Ammon's horn (tissue), 1 donor: ENCODE results near the gene LRRC4C.
A peak's percentile ranks its signal among the peaks of the same experiment; 100 is the strongest.
"Not testable (repeated sequence)": the region's sequence is repeated elsewhere in the genome, so short reads cannot be mapped to it uniquely, and the experiment has no call there.

Experiments used
- DNase-seq: peaks from one replicate; pipeline ENCODE4 v3.0.0-alpha.2; 2016; ENCODE audit warnings: low spot score

Gene LRRC4C

DNA sequence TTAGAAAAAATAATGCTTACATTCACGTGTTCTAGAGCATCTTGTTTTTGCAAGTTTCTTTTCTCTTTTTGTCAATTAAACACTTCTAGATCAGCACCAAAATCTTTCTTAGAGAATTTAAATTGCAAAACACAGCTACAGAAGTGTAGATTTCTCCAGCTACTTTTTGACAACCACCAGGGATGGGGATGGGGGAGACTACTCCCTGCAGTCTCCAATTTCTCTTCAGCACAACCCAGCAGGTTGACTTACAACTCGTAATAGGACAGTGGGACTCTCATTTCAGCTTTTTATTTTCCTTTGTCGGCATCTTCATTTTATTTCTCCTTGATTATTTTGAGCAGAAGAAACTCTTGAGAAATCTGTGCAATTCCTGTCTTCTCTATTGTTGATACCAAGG, 441.2 kb downstream of the LRRC4C start:
- DNase-seq: no peak

DNA sequence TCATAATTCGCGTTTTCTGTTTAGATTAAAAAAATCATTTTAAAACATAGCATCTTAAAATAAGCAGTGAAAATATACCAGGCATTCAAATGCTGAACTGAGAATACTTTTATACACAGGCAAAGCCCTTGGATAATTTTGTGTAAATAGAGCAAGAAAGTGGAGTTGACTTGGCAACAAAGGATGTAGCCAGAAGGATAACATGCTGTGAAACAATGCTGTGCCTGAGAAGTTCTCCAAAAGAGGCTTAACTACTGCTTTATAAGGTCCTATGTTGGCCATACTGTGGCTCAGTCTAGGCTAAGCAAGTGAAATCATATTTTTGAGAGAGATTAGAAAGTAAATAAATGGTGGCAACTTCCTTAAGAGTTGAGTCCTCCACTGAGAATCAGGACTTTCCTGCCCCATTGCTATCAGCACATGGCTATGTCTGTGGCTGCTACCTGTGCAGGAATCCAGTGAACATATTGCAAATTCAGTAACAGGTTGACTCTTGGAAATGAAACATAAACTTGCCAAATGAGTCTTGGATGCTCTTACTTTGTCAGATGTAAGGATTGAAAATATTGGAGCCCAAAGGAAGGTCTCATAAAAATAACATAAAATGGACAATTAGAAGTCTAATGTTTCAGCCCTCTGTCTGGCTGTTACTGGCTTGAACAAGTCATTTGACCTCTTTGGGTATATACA, 448.9 kb downstream of the LRRC4C start:
- DNase-seq: no peak

DNA sequence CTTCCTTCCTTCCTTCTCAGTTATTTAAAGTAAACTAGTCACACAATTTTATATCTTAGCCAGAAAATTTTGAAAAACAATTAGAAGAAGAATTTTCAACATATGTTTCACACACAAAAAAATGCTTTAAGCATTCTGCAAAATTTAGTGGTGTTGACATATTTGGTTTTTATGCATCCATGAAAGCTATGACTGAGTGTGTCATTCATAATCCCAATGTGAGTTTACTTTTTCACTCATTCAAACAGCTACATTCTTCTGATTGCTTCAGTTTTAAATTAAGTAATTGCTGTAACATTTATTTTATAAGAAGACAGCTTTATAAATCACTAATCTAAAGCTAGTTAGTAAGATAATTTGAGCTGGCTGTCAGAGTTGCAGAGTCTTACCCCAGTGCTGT, 453.5 kb downstream of the LRRC4C start:
- no peak for DNase-seq

DNA sequence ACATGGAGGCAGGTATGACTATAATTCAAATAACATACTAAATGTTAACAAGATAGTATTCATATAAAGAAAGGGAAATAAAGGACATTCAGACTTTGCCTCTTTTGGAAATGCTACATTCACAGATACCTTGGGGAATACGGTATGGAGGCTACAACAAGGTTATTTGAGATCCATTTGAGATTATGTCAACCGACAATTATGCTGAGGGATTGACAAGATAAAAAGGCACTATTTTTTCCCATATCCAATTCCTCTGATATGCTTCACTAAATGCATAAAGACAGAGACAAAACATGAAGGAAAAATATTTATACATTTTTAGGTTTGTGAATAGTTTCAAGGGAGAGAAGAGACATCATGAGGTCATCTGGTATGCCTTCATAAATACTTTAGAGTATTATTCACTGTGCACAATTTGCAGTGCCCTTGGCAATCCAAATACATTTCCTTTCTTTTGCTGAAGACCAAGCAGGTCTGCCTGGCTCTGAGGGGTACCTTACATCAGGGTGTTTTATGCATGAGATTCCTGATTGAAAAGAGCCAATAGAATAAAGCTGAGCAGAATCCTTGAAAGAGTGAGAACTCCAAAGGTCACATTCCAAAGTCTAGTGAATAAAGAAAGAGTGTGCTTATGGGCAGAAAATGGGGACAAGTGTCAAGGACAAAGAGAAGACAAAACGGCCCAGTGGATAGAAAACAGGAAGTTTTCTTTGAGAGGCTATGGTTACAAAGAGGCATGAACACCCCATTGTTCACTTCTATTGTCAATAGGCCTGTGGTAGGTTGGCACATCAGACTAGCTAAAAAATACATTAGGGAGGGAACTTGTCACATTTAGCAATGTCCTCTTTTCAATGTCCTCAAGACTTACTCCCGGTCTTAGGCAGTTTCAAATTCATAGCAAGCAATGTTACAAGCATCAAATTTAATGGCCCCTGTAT, 455.8 kb downstream of the LRRC4C start:
- DNase-seq: no peak

DNA sequence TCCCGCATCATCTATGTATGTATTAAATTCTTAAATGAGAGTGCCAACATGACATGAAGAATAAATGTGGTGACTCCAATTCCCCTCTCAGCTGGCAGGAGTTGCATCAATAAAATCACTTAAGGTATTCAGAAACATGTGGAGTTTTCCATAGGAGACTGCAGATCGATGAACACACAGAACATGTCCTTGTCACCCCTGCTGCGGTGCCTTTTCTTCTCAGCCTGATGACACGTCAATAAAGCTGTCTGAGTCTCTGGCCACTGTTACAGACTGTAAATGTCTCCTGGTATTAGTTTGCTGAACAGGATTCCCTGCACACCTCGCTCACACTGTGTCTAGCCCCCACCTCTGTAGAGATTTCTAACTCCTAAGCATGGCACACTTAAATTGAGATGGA, 460.5 kb downstream of the LRRC4C start:
- DNase-seq: no peak

DNA sequence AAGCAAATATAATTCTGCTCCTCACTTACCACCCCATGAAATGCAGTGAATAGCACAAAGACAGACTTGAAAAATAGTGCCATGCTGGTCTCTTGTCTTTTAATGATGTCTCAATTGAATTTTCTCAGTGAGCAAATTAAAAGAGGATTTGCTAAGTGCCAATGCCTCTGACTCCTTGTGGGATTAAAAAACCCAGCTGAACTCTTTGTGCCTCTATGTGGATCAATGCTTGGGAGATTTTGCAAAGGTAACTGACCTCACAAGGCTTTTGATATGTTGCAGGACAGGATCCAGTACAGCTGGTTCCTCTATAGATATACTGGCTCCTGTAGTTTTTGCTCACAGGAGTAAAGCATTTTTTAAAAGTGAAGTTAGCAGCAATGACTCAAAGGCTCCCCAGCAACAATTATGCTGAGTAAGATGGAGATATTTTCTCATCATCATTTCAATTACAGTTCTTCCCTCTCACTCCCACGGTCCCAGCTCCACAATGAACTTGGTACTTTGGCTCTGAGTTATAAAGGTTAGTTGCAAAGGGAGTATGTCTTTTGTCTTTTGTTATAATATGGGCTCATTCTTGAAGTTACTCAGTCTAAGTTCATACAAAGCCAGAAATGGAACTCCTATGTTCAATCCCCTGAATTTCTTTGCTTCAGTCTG, 471.5 kb downstream of the LRRC4C start:
- no peak for DNase-seq

DNA sequence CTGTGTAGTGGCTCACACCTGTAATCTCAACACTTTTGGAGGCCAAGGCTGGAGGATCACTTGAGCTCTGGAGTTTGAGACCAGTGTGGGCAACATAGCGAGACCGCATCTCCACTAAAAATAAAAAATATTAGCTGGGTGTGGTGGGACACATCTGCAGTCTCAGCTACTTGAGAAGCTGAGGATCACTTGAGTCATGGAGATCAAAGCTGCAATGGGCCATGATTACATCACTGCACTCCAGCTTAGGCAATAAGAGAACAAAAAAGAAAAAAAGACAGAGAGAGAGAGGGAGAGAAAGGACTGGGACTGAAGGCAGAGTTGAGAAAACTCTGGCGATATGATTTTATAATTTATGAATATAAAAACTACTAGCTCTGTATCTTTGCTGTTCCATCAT, 473.1 kb downstream of the LRRC4C start:
- DNase-seq: no peak

DNA sequence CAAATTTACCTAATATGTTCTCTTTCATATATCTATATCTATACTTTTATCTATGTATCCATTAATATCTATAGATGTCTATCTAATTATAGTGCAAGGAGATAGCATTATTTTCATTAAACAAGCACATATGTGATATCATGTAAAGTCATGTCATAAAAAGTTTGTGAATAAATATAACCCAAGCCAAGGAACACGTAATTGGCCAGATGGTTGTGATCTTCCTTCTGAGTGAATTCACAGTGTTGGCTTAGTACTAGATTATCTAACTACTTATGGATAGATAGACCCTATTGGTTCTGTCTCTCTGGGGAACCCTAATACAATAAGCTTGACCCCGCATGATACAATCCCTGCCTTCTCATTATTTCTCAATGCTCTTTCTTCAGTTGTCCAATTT, 484.4 kb downstream of the LRRC4C start:
- DNase-seq: no peak

DNA sequence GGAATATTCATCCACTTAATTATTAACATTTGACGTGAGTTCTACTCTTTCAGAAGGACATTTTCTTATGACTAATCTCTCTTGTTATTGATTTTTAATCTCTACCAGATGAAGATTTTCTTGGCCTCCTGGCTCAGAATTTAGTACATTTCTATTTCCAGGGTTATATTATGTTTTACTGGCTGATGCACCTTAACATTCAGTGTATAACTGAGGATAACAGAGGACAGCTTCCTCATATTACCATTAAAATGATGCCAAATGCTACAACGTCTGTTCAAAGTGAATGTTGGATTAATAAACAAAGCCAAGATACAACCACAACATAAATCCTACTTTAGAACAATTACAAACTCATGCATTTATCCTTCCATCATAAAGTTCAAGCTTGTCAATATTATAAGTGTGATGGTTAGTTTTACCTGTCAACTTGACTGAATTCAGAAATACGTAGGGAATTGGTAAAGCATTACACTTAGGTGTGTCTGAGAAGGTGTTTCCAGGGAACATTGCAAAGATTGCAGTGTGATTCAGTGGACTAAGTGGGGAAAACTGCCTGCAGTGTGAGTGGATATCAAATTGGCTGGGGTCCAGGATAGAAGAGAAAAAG, 485.2 kb downstream of the LRRC4C start:
- no peak for DNase-seq

DNA sequence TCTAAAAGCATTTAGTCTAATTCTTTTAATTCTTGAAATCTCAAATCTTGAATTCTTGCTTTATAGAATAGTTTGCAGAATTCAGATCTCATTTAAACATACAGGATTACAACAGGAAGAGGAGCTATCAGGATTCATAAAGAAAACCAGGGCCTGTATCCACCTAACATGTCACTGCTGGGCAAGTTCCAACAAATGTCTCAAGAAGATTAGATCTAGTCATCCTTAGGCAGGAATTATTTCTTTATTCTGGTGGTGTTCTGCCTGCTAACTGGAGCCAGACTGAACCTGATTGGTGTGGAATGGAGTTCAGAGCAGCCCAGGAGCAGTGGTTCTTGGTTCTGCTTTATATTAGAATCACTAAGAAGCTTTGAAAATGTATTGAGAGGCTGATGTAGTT, 500.7 kb downstream of the LRRC4C start:
- no peak for DNase-seq

DNA sequence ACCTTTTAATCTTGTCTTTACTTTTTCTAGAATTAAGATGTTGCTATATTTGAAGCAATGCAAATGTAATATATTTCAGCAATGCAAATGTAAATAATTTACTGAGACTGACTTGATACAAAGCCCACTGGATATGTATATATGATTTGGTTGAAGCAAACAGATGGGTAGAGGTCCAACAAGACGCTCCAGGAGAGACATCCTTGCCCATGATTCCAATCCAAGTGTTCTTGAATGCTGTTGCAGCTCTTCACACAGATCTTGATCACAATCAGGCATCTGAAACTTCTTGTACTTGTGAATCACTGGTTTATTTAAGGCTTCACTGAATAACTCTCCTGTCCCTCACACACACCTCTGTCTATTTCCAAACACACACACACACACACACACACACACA, 507.0 kb downstream of the LRRC4C start:
- DNase-seq: no peak

DNA sequence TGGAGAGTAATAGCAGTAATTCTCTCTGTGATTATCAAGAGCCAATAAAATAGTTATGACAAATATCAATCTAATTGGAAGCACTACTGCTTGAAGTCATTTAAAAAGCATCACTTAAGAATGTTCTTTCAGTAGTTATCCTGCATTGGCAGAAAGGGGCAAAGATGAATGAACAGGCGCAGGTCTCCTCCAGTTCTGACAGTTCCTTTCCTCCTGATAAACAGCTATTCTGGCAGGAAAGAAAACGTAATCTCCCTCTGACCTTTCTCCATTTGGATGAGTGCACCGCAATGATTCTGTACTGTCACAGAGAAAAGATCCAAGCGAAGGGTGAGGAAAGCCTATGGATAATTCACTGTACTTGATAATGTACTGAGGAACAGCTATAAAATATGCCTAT, 521.5 kb downstream of the LRRC4C start:
- DNase-seq: no peak

DNA sequence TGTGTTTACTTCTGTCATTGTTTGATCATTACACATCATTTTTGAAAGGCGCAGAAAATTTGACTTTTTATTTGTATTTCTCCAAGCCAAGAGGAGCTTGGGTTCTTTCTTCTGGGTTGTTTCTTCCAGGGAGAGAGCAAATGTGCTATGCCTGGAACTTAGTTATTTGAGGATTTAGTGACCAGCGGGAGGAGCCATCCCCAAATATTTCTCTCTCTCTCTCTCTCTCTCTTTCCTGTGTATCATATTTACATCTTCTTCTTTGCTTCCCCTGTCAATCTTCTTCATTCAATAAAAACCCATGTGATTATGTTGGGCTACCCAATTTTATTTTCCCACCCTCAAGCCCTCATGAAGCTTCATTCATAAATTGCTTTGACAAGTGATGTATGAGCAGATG, 534.5 kb downstream of the LRRC4C start:
- no peak for DNase-seq

DNA sequence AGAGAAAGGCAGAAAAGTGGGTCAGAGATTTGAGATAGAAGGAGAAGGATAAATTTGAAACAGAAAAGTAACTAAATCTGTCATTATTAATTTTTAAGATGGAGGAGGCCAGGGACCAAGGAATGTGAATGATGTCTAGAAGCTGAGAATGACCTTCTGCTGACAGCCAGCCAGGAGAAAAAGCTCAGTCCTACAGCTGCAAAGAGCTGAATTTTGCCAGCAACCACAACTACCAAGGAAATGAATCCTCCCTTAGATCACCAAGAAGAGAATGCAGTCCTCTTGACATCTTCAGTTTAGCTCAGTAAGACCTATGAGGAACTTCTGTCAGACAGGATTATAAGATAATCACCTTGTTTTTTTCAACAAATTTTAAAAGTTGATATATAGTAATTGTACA, 538.2 kb downstream of the LRRC4C start:
- no peak for DNase-seq

DNA sequence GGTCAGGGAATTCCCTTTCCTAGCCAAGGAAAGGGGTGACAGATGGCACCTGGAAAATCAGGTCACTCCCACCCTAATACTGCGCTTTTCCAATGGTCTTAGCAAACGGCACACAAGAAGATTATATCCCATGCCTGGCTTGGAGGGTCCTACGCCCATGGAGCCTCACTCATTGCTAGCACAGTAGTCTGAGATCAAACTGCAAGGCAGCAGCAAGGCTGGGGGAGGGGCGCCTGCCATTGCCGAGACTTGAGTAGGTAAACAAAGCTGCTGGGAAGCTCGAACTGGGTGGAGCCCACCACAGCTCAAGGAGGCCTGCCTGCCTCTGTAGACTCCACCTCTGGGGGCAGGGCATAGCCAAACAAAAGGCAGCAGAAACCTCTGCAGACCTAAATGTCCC, 548.7 kb downstream of the LRRC4C start:
- DNase-seq: not testable (repeated sequence)

DNA sequence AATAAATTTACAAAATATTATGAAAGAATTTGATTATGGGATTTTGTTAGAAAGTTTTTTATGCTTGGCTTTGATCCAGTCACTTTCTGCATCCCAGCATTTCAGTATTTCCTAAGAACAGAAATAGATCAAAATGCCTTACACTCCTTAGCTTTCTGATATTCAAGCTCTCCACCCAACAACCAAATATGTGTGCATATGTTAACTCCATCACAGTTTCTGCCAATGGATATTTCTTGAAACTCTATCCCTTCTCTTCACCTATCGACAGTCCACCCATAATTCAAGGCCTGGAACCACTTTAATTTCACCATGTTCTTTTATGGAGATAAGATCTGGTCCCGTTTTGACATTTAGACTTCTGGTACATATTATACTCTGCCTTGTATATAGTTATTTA, 565.0 kb downstream of the LRRC4C start:
- DNase-seq: no peak

DNA sequence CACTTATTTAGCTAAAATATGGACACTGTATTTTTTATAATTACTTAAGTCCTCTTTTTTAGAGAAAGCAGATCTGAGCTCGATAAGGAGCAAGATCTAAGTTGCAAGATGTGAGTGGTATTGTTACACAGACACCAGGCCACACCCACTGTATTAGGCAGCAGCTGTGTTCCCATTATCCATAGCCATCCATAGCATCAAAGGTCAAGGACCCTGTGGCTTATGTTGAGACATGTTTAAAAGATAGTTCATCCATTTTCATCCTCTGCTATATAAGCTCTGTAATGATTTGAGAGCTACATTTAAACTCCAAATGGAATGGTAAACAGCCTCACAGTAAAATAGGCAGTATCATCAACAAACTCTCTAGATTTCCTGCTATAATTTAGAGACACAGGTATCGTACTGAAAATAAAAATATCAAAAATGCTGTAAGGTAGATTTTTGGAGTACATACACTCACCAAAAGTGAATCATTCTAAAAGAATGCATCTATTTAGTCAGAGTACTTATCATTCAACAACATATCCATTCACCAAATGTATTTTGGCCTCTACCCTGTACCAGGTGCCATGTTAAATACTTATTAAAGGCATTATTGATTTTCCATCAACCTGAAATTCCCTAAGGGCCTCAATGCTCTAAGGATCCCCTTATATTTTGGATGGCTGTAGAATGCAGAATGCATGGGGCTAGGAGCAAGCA, 574.0 kb downstream of the LRRC4C start:
- no peak for DNase-seq

DNA sequence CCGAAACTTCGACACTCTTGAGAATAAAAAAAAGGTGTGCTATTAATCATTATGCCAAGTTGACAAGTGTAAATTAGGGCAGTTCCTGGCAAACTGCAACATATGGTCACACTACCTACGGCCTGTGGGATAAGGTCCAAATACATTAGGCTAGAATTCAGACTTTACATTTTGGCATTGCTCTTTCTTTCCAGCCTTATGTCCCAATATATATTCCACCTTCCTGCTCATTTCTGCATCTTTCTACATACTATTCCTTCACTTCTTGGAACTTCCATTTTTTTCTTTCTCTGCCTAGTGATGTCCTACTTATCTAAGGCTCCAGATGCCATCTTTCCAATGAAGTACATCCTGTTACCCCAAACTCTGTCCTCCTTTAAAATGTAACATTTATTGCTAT, 577.2 kb downstream of the LRRC4C start:
- no peak for DNase-seq

DNA sequence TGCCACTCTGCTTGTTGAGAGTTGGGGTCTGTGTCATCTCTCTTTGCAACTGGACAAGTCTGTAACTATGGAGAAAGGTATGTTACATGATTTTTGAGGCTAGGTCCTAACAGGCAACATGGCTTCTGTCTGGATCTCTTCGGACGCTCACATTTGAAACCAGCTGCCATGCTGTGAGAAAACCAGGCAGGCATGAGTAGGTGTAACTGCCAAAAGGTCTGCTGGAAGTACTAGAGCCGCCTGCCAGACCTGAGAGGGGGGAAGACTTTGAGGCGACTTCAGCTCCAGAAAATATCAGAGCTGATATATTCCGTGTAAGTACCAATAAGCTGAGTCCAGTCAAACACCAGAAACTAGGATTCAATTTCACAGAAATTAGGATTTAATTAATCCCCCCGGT, 579.5 kb downstream of the LRRC4C start:
- no peak for DNase-seq

DNA sequence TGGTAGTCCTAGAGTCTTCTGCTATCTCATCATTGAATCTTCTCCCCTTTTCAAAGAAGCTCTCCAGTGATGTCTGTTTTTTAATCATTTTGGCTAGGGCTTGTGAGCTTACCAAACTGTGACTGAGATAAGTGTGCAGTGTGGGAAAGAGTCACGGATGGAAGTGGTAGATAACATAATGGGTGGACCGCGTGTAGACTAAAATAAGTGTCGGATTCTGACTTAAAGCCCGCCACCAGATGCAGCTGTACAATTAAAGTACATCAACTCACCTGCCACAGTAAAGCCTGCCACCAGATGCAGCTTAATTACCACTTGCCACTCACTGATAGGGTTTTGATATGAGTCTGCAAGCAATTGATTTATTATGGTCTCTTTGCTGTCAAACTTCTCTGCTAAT, 581.5 kb downstream of the LRRC4C start:
- DNase-seq: no peak

DNA sequence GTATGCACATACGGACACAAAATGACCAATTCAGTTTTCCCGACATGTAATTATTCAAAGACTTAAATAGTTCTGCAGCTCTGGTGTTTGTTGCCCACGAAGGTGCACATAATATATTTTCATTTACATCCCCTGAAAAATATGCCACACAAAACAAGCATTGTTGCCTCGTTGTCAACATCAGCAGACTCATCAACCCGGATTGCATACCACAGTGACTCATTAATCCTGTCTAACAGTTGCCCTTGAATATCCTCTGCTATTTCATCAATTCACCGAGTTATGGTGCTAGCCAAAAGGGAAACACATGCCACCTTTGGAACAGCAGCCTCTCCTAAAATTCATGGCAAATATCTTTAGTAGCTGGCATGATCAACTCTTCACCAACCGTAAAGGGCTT, 582.2 kb downstream of the LRRC4C start:
- peak; percentile 21 for DNase-seq
